Neuron (in vitro differentiated cells): Measurements from ENCODE around the gene PSTPIP1.

Experiments
- H2AFZ ChIP-seq: one replicate; pipeline ENCODE4 v1.6.1; 2013; ENCODE audit warnings: low read depth, mild to moderate bottlenecking, inconsistent platforms, low read length, moderate library complexity
- H3K27me3 ChIP-seq: one replicate; pipeline ENCODE4 v1.6.1; 2013; ENCODE audit warnings: low read length; ENCODE audit not compliant: insufficient read depth
- H3K36me3 ChIP-seq: one replicate; pipeline ENCODE4 v1.6.1; 2013; ENCODE audit warnings: low read length; ENCODE audit not compliant: insufficient read depth
- H3K4me1 ChIP-seq: one replicate; pipeline ENCODE4 v1.6.1; 2013; ENCODE audit warnings: low read length; ENCODE audit not compliant: insufficient read depth
- H3K4me3 ChIP-seq: 2 replicates; pipeline ENCODE4 v1.5.1; 2013; ENCODE audit warnings: mild to moderate bottlenecking, low read length, moderate library complexity
- H3K9me3 ChIP-seq: one replicate; pipeline ENCODE4 v1.6.1; 2013; ENCODE audit warnings: low read length

PSTPIP1 gene

DNA sequence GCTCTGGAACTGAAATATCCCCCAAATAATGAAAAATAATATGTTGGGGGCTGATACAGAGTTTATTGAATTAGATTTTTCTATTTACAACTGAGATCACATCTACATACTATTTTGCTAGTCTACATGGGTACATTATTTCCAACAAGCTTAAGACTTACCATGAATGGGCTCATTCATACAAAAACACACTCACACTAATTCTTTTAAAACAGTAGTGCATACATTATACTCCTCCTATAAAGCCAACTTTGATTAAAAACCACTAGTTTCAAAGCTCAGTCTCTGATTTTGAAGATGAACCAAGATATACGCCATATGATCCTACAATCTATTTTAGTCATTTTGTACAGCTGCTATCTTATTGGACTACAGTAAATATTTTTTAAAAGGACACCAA lies 51.1 kb downstream of the PSTPIP1 start:
- Histone ChIP-seq H3K9me3 (no peaks in the 10 kb centered on the region), H3K36me3 (peaks cover 77% of the 10 kb centered on the region), H3K4me3 (no peak overlapping the region), H2AFZ (no peak overlapping the region), H3K4me1 (no peaks in the 10 kb centered on the region), H3K27me3 (no peaks in the 10 kb centered on the region)

DNA sequence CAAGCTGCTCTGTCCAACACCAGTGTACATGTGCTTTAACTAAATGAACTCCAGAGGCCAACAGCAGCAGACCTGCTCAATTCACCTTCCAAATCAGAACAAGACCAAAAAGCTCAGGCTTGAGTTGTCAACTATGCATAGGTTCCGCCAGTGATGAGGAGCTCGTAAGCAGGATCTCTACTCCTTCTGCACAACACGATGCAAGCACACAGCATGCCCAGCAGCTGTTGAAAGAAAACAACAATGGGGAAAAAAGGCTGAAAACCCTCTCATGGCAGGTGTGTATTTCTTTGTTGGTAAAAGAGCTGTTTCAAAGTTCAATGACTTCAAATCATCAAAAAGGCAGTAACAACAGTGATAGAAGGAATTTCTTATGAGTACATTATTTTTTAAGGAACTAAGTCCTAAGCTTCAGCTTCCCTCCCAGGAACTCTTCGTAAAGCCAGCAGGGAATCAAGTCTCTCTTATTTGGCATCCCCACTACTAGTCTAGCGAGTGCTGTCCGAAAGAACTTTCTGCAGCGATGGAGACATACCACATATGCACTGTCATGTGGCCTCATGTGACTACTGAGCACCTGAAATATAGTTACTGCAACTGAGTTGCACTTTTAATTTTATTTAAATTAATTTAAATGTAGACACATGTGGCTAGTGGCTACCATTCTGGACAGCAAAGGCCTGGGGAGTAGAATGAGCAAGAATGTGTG lies 51.9 kb downstream of the PSTPIP1 start:
- Histone ChIP-seq H3K4me1 (no peaks in the 10 kb centered on the region), H2AFZ (no peak overlapping the region), H3K27me3 (no peaks in the 10 kb centered on the region), H3K4me3 (no peak overlapping the region), H3K36me3 (peaks cover 80% of the 10 kb centered on the region), H3K9me3 (no peaks in the 10 kb centered on the region)

DNA sequence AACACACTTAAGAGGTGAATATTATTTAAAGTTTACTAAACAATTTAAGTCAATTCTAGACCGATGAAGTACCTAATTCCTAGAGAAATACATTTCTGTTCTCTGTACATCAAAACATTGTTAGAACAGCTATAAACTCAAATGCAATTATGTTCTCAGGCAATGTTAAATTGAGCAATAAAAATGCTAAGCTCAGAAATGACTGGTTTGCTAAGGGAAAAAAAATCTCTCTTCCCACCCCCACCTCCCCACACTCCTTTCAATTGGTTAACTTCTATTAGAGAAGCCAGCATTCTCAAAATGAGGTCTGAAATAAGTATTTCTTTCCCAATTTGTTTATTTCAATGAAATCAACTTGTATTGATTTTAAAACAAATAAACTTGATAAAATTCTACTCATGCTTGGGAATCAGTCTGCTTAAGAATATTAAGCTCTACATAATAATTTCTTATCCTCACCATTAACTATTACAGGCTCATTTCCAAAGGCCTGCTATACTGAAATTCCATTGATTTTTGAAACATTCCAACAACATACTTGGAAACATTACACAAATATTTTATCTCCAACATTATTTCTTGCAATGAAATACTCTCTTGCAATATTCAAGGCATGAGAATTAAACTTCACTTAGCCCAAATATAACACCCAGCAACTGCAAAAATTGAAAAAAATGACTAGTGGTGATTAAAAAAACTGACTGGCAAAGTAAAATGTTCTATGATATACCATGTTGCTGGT lies 53.4 kb downstream of the PSTPIP1 start:
- no peak overlapping the region for H2AFZ ChIP-seq
- H3K4me1 ChIP-seq, result no peaks in the 10 kb centered on the region
- H3K9me3 ChIP-seq, result no peaks in the 10 kb centered on the region
- H3K27me3 ChIP-seq, result no peaks in the 10 kb centered on the region
- H3K4me3 ChIP-seq, result no peak overlapping the region
- peaks cover 79% of the 10 kb centered on the region for H3K36me3 ChIP-seq

DNA sequence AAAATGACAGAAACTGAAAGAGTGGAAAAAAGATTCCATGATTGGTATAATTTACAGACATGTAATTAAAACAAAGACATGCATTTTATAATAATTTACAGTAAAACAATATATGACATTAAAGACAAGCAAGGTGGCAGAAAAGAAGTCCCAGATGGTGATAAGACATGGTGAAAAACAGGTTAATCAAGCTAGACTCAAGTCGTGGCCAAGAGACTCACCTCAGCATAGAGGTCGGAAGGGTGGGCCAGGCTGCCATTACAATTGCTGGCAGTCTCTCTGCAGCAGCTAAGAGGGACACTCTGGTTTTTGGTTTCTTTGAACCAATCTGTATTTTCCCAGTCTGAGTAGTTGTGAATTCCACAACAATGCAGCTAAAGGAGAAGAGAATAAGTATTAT lies 57.6 kb downstream of the PSTPIP1 start:
- H3K36me3 ChIP-seq, result peaks cover 71% of the 10 kb centered on the region
- H3K9me3 ChIP-seq, result no peaks in the 10 kb centered on the region
- H2AFZ ChIP-seq, result no peak overlapping the region
- no peaks in the 10 kb centered on the region for H3K4me1 ChIP-seq
- H3K4me3 ChIP-seq, result no peak overlapping the region
- no peaks in the 10 kb centered on the region for H3K27me3 ChIP-seq

DNA sequence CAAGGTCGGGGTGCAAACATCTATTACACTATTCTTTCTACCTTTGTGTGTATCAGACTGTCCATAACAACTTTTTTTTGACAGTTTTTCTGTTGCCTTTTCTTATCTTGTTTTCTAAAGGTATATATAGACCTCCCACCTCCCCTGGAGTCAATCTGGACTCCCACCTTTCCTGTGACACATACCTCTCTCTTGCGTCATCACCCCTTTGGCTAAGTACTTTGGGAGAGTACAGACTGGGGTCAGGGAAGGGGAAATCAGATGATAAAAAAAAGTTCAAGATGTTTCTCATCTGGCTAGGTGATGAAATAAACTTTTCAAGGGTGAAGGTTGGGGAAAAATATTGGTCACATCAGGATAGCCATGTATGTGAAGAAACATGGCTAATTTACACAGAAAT lies 58.8 kb downstream of the PSTPIP1 start:
- Histone ChIP-seq H3K4me3 (no peak overlapping the region), H3K9me3 (no peaks in the 10 kb centered on the region), H3K4me1 (no peaks in the 10 kb centered on the region), H3K27me3 (no peaks in the 10 kb centered on the region), H2AFZ (no peak overlapping the region), H3K36me3 (peaks cover 74% of the 10 kb centered on the region)

DNA sequence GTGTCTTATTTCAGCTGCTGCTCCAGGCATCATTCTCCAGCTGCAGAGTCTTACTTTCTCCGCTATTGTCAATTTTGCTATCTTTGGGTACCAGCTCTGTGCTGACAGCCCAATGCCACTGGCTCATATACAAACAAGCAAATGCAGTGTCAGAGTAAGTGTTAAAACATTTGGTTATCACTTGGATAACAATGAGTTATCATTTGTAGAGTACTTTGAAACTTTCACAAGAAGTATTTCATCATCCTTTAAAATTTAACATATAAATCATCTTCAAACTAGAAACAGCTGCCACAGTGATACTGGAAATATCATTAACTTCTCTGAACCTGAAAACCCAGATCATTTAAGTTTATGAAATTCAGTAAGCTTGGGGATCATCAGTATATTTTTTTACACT lies 62.1 kb downstream of the PSTPIP1 start:
- H3K4me1 ChIP-seq, result peaks cover 9% of the 10 kb centered on the region
- no peaks in the 10 kb centered on the region for H3K9me3 ChIP-seq
- H3K36me3 ChIP-seq, result peaks cover 49% of the 10 kb centered on the region

DNA sequence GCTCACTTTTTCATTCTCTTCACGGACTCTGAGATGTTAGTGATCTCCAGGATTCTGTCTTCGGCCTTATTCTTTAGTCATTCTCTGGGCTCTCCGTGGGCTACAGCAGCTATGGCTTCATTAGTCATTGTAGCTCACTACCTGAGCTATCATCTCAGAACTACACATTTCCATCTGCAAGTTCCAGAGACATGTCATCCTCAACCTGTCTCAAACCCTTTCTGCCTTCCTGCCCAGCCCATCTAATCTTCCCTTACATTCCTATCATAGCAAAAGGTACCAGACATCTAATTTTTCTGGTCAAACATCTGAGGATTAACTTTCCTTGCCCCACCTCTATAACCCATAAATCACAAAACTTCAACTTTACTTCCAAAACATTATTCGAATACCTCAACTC lies 62.8 kb downstream of the PSTPIP1 start:
- H3K36me3 ChIP-seq, result peaks cover 43% of the 10 kb centered on the region
- H3K4me1 ChIP-seq, result peaks cover 9% of the 10 kb centered on the region
- H3K27me3 ChIP-seq, result no peaks in the 10 kb centered on the region
- H3K4me3 ChIP-seq, result no peak overlapping the region
- H2AFZ ChIP-seq, result no peak overlapping the region
- no peaks in the 10 kb centered on the region for H3K9me3 ChIP-seq

More for the DNA sequence above, 62.1 kb downstream of the PSTPIP1 start:
- no peak overlapping the region for H3K4me3 ChIP-seq
- no peak overlapping the region for H2AFZ ChIP-seq
- H3K27me3 ChIP-seq, result no peaks in the 10 kb centered on the region

DNA sequence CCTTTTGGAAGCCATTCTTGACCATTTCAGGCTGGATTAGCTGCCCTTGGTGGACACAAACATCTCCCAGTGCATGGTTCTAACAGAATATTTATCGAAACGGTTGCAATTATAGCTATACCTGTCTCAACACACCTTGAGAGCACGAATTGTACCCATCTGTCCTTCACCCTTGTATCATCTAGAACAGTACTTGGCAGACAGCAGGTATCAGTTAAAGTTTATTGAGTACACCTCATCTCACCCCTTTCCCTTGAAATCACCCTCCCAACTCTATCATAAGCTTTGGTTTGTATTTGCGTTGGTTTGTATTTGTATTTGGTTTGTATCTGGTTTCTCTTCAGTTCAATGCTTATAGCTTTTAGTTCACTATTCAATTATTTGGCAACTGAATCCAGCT lies 63.5 kb downstream of the PSTPIP1 start:
- H2AFZ ChIP-seq, result no peak overlapping the region
- H3K4me3 ChIP-seq, result no peak overlapping the region
- peaks cover 9% of the 10 kb centered on the region for H3K4me1 ChIP-seq
- H3K36me3 ChIP-seq, result peaks cover 39% of the 10 kb centered on the region
- H3K27me3 ChIP-seq, result no peaks in the 10 kb centered on the region
- H3K9me3 ChIP-seq, result no peaks in the 10 kb centered on the region

DNA sequence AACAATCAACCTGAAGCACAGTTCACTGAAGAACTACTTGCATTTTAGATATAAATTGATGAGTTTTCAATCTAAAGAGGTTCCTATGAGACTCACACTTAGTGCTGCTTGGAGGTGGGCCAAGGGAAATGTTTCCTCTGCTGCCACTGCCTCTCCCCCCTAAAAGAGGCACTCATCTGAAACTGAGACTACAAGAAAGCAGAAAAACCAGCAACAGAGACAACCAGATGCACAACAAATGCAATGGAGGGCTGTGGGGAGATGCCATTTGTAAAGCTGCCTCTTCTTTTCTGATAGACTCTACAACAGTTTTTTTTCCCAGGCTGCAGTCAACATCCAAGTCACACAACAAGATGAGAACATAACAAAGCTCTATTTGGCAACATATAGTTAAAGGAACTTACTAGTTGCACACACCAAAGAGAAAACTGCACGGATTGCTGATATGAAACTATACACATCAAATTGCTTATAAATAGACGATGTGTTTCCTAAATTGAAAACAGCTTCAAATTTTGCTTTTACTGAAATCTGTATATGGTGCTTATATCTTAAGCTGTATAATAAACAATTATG lies 64.9 kb downstream of the PSTPIP1 start:
- H3K27me3 ChIP-seq, result no peaks in the 10 kb centered on the region
- H2AFZ ChIP-seq, result no peak overlapping the region
- peaks cover 9% of the 10 kb centered on the region for H3K4me1 ChIP-seq
- no peak overlapping the region for H3K4me3 ChIP-seq
- peaks cover 31% of the 10 kb centered on the region for H3K36me3 ChIP-seq
- H3K9me3 ChIP-seq, result no peaks in the 10 kb centered on the region

DNA sequence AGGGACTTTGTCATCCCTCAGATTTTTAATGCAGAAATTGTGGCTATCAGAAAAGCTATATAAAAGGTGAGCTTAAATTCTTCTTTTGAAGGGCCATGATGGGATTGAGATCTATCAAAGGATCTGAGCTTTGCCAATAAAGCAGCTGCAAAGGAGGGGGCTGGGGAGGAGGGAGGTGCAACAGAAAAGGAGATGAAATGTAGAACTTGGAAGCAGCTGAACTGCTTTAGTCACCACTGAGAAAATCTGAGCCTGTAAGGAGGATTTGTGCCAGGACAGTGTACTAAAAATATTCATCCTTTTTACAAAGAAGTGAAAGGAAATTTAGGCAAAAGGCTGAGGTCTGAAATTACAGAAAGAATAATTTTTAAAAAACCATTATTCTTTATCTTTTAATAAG lies 65.6 kb downstream of the PSTPIP1 start:
- no peaks in the 10 kb centered on the region for H3K9me3 ChIP-seq
- peaks cover 26% of the 10 kb centered on the region for H3K36me3 ChIP-seq

DNA sequence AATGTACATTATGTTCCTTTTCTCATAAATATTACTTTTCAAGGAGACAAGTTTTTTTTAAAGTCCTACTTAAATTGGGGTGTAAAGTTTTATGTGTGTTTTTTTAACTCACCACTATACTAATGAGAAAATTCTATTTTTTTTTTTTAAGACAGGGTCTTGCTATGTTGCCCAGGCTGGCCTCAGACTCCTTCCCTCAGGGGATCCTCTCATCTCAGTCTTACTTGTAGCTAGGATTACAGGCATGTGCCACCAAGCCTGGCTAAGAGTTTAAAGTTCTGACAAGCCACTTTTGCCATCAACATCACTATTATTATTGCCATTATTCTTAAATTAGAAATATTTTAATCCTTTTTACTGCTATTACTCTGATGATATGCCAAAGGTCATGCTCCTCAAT lies 68.3 kb downstream of the PSTPIP1 start:
- no peak overlapping the region for H3K4me3 ChIP-seq
- H3K4me1 ChIP-seq, result peaks cover 9% of the 10 kb centered on the region
- H3K36me3 ChIP-seq, result peaks cover 12% of the 10 kb centered on the region
- no peaks in the 10 kb centered on the region for H3K9me3 ChIP-seq
- H3K27me3 ChIP-seq, result no peaks in the 10 kb centered on the region
- no peak overlapping the region for H2AFZ ChIP-seq

More for the DNA sequence above, 65.6 kb downstream of the PSTPIP1 start:
- no peak overlapping the region for H2AFZ ChIP-seq
- H3K4me3 ChIP-seq, result no peak overlapping the region
- peaks cover 9% of the 10 kb centered on the region for H3K4me1 ChIP-seq
- no peaks in the 10 kb centered on the region for H3K27me3 ChIP-seq

DNA sequence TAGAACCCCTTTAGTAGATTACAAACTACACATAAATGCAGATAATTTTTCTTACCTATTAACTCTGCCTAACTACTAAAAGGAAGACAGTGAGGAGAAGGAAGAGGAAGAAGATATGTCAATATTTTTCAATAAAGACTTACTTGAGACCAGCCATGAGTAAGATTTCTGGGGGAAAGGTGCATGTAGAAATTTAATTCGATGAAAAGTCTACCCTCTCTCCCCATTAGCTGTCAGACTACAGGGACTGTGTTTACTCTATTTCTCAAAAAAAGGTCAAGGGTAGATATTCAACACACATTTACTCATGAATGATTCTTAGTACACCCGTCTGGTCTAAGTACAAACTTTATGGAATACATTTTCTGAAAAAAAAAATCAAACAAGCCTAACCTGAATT lies 69.1 kb downstream of the PSTPIP1 start:
- H3K27me3 ChIP-seq, result no peaks in the 10 kb centered on the region
- H3K4me3 ChIP-seq, result no peak overlapping the region
- H2AFZ ChIP-seq, result no peak overlapping the region
- H3K4me1 ChIP-seq, result peaks cover 9% of the 10 kb centered on the region
- H3K9me3 ChIP-seq, result no peaks in the 10 kb centered on the region
- peaks cover 8% of the 10 kb centered on the region for H3K36me3 ChIP-seq

DNA sequence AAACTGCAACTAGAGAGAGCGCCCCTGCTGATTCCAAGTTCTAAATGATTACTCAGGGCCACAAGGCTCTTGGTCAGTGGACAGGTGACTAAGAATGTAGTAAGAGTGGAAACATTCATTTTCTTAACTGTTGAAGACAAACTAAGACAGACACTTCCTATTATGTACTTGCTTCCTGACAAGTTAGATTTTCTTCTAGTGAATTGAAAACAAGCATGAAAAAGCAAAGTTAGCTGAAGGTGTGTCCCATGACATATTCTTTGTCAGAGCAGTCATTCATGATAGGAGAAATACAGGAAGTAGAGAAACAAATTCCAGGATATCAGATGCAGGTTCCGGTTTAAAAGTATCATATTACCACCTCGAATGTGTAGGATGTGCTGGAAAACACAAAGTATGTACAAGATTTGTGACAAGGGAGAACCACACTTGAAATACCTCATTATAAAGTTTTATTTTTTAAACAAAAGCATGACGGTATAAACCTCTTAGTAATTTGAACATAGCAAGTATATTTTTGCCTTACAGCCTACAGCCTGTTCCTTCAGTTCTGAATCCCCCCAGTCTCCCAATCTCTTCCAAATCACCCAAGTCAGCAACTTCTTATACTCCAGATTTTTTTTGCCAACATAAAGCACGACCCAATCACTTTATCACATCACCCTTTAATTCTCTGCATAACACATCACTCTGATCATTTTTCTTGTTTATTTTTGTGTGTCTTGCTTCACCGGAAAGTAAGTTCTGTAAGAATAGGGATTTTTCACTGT lies 69.8 kb downstream of the PSTPIP1 start:
- Histone ChIP-seq H3K4me3 (no peak overlapping the region), H3K27me3 (no peaks in the 10 kb centered on the region), H3K9me3 (no peaks in the 10 kb centered on the region), H3K36me3 (peaks cover 8% of the 10 kb centered on the region), H2AFZ (no peak overlapping the region), H3K4me1 (peaks cover 13% of the 10 kb centered on the region)
